ENCODE data around the gene SLC25A24.
A peak's percentile ranks its signal among the peaks of the same experiment; 100 is the strongest.
"Not testable (repeated sequence)": the region's sequence is repeated elsewhere in the genome, so short reads cannot be mapped to it uniquely, and the experiment has no call there.

The SLC25A24 gene

GRCh38 chr1:108199781-108200686, at the start of gene SLC25A24:
TSS of gene SLC25A24 (minus strand) at chr1:108200343. CDS start at chr1:108200138, 205 bp downstream.
- DNase-seq: peak in 47 of 51 donors; percentile 11 to 80 (median 50)

GRCh38 chr1:108243976-108244375, 43.8 kb upstream of the SLC25A24 start, which contains the start of gene NBPF4:
TSS of gene NBPF4 (minus strand) at chr1:108244076. CDS start at chr1:108243761, 315 bp downstream.
- DNase-seq: not testable (repeated sequence)

GRCh38 chr1:108239426-108239825, 39.3 kb upstream of the SLC25A24 start:
- not testable (repeated sequence) for DNase-seq

- DNase-seq: not testable (repeated sequence)
These were observed 35.2 kb upstream of the SLC25A24 start for GRCh38 chr1:108235308-108235707.

- not testable (repeated sequence) for DNase-seq
These were observed 32.0 kb upstream of the SLC25A24 start for GRCh38 chr1:108232183-108232582.

- not testable (repeated sequence) for DNase-seq
These were observed 29.8 kb upstream of the SLC25A24 start for GRCh38 chr1:108229976-108230375.

- not testable (repeated sequence) for DNase-seq
These were observed 27.6 kb upstream of the SLC25A24 start for GRCh38 chr1:108227772-108228171.

GRCh38 chr1:108226855-108227254, 26.7 kb upstream of the SLC25A24 start:
- DNase-seq: not testable (repeated sequence)

- DNase-seq: not testable (repeated sequence)
These were observed 23.1 kb upstream of the SLC25A24 start for GRCh38 chr1:108223226-108223625.

GRCh38 chr1:108217515-108218174, 17.5 kb upstream of the SLC25A24 start:
- DNase-seq: not testable (repeated sequence)

GRCh38 chr1:108217007-108217406, 16.9 kb upstream of the SLC25A24 start:
- DNase-seq: not testable (repeated sequence)

- not testable (repeated sequence) for DNase-seq
These were observed 16.1 kb upstream of the SLC25A24 start for GRCh38 chr1:108216028-108216890.

- DNase-seq: not testable (repeated sequence)
These were observed 14.7 kb upstream of the SLC25A24 start for GRCh38 chr1:108214641-108215465.

GRCh38 chr1:108211014-108211413, 10.9 kb upstream of the SLC25A24 start:
- DNase-seq: no peak

GRCh38 chr1:108209456-108210108, 9.4 kb upstream of the SLC25A24 start:
- DNase-seq: no peak

- DNase-seq: no peak
These were observed 8.7 kb upstream of the SLC25A24 start for GRCh38 chr1:108208724-108209446.

- not testable (repeated sequence) for DNase-seq
These were observed 3.4 kb upstream of the SLC25A24 start for GRCh38 chr1:108203582-108203981.

GRCh38 chr1:108201687-108202086, 1.5 kb upstream of the SLC25A24 start:
- no peak for DNase-seq

GRCh38 chr1:108200687-108201051, 526 bp upstream of the SLC25A24 start:
- DNase-seq: peak in 21 of 51 donors; percentile 3 to 80 (median 30)

Data from hypothalamus (tissue), 51 donors.